ENCODE results near the gene ATG13.

DNA sequence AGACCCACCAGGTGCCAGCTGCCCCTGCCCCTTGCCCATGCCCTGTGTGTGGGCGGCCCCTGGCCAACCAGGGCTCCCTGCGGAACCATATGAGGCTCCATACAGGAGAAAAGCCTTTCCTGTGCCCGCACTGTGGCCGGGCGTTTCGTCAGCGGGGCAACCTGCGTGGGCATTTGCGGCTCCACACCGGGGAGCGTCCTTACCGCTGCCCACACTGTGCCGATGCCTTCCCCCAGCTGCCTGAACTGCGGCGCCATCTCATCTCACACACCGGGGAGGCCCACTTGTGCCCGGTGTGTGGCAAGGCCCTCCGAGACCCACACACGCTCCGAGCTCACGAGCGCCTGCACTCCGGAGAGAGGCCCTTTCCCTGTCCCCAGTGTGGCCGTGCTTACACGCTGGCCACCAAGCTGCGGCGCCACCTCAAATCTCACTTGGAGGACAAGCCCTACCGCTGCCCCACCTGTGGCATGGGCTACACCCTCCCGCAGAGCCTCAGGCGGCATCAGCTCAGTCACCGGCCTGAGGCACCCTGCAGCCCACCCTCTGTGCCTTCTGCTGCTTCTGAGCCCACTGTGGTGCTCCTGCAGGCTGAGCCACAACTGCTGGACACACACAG, 87.8 kb downstream of the ATG13 start:
- no peak for TF ChIP-seq EP300 (IDR thresholded peaks at IDR 0.05)
- TF ChIP-seq CTCF (IDR thresholded peaks at IDR 0.05) = no peak
- TF ChIP-seq POLR2A (IDR thresholded peaks at IDR 0.05) = no peak
- no peak for TF ChIP-seq POLR2AphosphoS5 (IDR thresholded peaks at IDR 0.05)
